ENCODE results near the gene TNXB. TPM values are rescaled to one million over a fixed set of nuclear protein-coding genes. Genes with fewer than 3 reads are reported as not detected.
"Not testable (repeated sequence)": the region's sequence is repeated elsewhere in the genome, so short reads cannot be mapped to it uniquely, and the experiment has no call there.

Gene TNXB
- total RNA-seq, 1 donor from 2014 or later: 59.9 TPM

GRCh38 chr6:32070814-32071543 is 38.2 kb downstream of the TNXB start:
- intact Hi-C loops (cut with DNase I): no loop called here
- DNase-seq (ENCODE audit: low spot score): no peak

- no peak for DNase-seq (ENCODE audit: low spot score)
- intact Hi-C loops (cut with DNase I): no loop called here
Measured at GRCh38 chr6:32069878-32070515, 39.1 kb downstream of the TNXB start.

GRCh38 chr6:32069460-32069859 is 39.7 kb downstream of the TNXB start:
- no peak for DNase-seq (ENCODE audit: low spot score)
- intact Hi-C loops (cut with DNase I): no loop called here

- intact Hi-C loops (cut with DNase I): no loop called here
- no peak for DNase-seq (ENCODE audit: low spot score)
Measured at GRCh38 chr6:32068867-32069266, 40.3 kb downstream of the TNXB start.

DNA sequence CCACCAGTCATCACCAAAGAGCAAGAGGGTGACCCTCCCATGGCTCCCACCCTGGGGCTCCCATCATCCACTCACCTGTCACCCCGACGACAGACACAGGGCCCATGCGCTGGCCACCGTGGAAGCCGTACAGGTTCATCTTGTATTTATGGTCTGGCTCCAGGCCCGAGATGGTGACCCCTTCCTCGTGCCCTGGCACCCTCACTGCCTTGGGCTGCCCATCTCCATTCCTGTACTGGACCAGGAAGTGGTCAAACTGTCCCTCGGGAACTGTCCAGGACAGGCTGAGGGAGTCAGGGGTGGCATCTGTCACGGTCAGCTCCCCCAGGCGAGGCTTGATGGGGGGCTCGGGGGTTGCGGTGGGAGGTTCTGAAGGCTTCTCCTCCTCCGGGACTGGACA is 40.8 kb downstream of the TNXB start:
- DNase-seq (ENCODE audit: low spot score); intact Hi-C loops (cut with DNase I): not testable (repeated sequence)

DNA sequence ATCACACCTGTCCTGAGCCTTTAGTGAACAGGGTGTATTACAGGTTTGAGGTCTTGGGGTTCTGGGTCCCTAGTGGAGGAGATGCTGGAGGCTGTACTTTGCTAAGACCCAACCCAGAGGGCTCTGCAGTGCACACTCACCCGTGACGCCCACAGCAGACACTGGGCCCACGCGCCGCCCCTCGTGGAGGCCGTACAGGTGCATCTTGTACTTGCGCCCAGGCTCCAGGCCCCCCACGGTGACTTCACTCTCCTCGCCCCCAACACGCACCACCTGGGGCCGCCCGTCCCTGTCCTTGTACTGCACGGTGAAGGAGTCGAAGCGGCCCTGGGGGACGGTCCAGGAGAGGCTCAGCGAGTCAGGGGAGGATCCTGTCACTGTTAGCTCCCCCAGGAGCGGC is 41.6 kb downstream of the TNXB start:
- DNase-seq (ENCODE audit: low spot score); intact Hi-C loops (cut with DNase I): not testable (repeated sequence)

- DNase-seq (ENCODE audit: low spot score): no peak
- intact Hi-C loops (cut with DNase I): no loop called here
Measured at GRCh38 chr6:32064706-32065105, 44.4 kb downstream of the TNXB start.

DNA sequence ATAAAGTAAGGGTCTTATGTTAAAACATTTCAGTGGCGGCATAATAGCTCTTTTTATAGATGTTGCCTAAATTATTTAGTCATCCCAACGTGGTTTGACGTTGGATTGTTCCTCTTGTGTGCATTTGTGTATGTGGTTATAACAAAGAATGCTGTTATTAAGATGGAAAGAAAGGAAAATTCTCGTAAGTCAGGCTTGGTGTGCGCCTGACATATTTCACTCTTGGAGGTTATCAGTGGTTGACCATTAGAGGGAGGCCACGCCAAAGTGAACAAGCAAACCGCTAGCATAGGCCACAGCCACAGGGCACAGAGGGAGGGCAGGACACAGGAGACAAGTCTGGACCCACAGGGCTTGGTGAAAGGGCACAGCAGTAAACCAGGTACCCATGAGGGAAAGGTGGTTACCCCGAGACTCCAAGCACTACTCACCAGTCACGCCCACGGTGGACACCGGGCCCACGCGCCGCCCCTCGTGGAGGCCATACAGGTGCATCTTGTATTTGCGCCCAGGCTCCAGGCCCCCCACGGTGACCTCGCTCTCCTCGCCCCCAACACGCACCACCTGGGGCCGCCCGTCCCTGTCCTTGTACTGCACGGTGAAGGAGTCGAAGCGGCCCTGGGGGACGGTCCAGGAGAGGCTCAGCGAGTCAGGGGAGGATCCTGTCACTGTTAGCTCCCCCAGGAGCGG is 48.0 kb downstream of the TNXB start:
- intact Hi-C loops (cut with DNase I): no loop called here
- no peak for DNase-seq (ENCODE audit: low spot score)

DNA sequence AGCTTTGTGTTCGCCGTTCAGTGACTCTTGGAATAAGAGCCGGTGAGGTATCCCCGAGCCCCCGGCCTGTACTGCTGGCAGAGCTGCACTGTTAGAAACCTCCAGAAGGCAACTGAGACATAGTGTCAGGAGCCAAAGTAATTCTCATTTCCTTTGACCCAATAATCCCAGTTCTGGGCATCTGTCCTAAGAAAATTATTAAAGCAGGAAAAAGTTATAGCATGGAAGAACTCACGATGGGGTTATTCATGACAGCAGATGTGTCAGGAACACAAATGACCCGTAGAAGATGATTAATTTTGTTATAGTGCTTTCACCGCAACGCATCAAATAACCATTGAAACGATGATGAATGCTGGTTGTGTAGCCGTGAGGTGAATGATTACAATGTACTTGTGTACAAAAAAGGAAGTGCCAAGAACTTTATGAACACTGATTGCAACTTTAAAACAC is 50.6 kb downstream of the TNXB start:
- intact Hi-C loops (cut with DNase I): no loop called here
- DNase-seq (ENCODE audit: low spot score): no peak

DNA sequence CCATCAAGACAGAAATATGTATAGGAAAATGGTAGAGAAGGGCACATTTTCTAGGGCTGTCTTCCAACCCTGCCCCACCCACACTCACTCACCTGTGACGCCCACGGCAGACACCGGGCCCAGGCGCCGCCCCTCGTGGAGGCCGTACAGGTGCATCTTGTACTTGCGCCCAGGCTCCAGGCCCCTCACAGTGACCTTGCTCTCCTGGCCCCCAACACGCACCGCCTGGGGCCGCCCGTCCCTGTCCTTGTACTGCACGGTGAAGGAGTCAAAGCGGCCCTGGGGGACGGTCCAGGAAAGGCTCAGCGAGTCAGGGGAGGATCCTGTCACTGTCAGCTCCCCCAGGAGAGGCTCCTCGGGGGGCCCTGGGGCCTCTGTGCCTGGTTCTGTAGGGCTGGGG is 51.2 kb downstream of the TNXB start:
- no peak for DNase-seq (ENCODE audit: low spot score)
- intact Hi-C loops (cut with DNase I): no loop called here

GRCh38 chr6:32056254-32056653 is 52.9 kb downstream of the TNXB start:
- DNase-seq (ENCODE audit: low spot score): no peak

DNA sequence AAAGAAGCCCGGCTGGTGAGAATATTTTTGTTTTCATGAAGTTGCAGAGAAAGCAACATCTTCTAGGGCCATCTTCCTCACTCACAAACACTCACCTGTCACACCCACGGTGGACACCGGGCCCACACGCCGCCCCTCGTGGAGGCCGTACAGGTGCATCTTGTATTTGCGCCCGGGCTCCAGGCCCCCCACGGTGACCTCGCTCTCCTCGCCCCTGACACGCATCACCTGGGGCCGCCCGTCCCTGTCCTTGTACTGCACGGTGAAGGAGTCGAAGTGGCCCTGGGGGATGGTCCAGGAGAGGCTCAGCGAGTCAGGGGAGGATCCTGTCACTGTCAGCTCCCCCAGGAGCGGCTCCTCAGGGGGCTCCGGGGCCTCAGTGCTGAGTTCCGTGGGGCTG is 53.4 kb downstream of the TNXB start:
- DNase-seq (ENCODE audit: low spot score): not testable (repeated sequence)

More at GRCh38 chr6:32056254-32056653, 52.9 kb downstream of the TNXB start:
- intact Hi-C loops (cut with DNase I): no loop called here

DNA sequence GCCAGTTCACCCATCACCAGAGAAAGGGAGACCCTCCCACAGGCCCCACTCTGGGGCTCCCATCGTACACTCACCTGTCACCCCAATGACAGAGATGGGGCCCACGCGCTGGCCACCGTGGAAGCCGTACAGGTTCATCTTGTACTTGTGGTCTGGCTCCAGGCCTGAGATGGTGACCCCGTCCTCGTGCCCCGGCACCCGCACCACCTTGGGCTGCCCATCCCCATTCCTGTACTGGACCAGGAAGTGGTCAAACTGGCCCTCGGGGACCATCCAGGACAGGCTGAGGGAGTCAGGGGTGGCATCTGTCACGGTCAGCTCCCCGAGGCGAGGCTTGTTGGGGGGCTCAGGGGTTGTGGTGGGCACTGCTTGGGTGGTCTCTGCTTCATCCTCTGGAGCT is 55.8 kb downstream of the TNXB start:
- DNase-seq (ENCODE audit: low spot score); intact Hi-C loops (cut with DNase I): not testable (repeated sequence)

More for the DNA sequence above, 53.4 kb downstream of the TNXB start:
- intact Hi-C loops (cut with DNase I): not testable (repeated sequence)

GRCh38 chr6:32052626-32053025 is 56.5 kb downstream of the TNXB start:
- intact Hi-C loops (cut with DNase I); DNase-seq (ENCODE audit: low spot score): not testable (repeated sequence)

- DNase-seq (ENCODE audit: low spot score): no peak
- intact Hi-C loops (cut with DNase I): no loop called here
Measured at GRCh38 chr6:32050562-32050961, 58.6 kb downstream of the TNXB start.

- DNase-seq (ENCODE audit: low spot score); intact Hi-C loops (cut with DNase I): not testable (repeated sequence)
Measured at GRCh38 chr6:32049736-32050135, 59.4 kb downstream of the TNXB start.

- DNase-seq (ENCODE audit: low spot score); intact Hi-C loops (cut with DNase I): not testable (repeated sequence)
Measured at GRCh38 chr6:32049149-32049548, 60.0 kb downstream of the TNXB start.

DNA sequence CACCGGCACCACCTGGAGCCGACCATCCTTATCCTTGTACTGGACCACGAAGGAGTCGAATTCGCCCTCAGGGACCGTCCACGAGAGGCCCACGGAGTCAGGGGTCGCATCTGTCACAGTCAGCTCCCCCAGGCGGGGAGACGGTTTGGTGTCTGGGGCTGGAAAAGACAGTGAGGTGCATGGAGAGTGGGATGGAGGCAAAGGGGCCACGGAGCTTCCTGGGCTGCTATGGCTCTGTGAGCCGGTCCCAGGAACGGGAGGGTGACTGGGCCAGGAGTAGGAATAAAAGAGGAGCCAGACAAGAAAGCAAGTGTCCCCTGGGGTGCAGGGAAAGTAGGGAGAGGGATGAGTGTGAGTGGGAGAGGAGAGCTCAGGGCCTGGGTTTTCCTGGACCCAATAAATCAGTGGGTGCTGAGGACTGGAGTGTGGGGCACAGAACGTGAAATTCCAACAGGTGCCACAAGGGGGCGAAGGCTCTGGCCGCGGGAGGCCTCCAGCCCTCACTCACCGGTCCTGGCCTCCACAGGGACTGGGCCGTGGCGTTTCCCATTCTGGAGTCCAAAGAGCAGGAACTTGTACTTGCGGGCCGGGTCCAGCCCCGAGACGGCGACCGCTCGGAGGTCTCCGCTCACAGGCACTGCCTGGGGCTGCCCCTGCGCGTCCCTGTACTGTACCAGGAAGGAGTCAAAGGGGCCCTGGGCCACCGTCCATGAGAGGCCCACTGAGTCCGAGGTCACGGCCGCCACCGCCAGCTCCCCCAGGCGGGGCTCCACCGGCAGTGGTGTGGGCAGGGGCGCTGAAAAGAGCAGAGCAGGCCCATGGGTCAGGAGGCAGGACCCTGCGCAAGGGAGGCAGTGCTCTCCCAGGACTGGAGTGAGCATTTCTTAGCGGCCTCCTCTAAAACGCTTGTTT is 61.0 kb downstream of the TNXB start:
- intact Hi-C loops (cut with DNase I): loop anchor here (2.0 kb wide), 1 partner anchor 61 kb away; the partner anchor contains the start of gene TNXB
- peak; percentile 86 for DNase-seq (ENCODE audit: low spot score)

- intact Hi-C loops (cut with DNase I): loop anchor here (2.0 kb wide), 1 partner anchor 61 kb away; the partner anchor contains the start of gene TNXB
- no peak for DNase-seq (ENCODE audit: low spot score)
Measured at GRCh38 chr6:32047539-32047854, 61.6 kb downstream of the TNXB start.

Data from cardiac septum (tissue), 1 donor.